K562 (cell line): Measurements from ENCODE around the gene BEST2. TPM values are rescaled to one million over a fixed set of nuclear protein-coding genes. Genes with fewer than 3 reads are reported as not detected.

Experiments used
- EP400 ChIP-seq: fragments of 450-650 bp; IDR thresholded peaks from 2 replicates; pipeline ENCODE4 v1.6.1; 2017; ENCODE audit warnings: antibody characterized with exemption, mild to moderate bottlenecking, moderate library complexity
- MAFF ChIP-seq: IDR thresholded peaks from 2 replicates; pipeline ENCODE4 v1.6.1; 2012; ENCODE audit warnings: low read length, improper control_type of control experiment
- NR2C2 ChIP-seq, 2 experiments: fragments of 200-800 bp in 1 of 2; sonication (Bioruptor generic) in 1 of 2; sonication (generic) in 1 of 2; formaldehyde crosslinking in 1 of 2; IDR thresholded peaks; 2 replicates each; pipeline versions ENCODE4 v1.6.1 to v1.8.0; 2016 to 2022; ENCODE audit warnings: mild to moderate bottlenecking in 1 of 2, missing compliant biosample characterization in 1 of 2, missing genetic modification characterization in 1 of 2, missing genetic modification reagents in 1 of 2
- RAD21 ChIP-seq, 2 experiments: fragments of 250-450 bp in 1 of 2; fragments of 450-650 bp in 1 of 2; sonication (Bioruptor Pico) in 1 of 2; formaldehyde crosslinking in 1 of 2; IDR thresholded peaks in 1 of 2; conservative IDR thresholded peaks in 1 of 2; 2 replicates each; pipeline versions ENCODE4 v1.4.0 to v1.8.0; 2020 to 2022; ENCODE audit warnings: mild to moderate bottlenecking in 2 of 2, moderate library complexity in 1 of 2
- RNF2 ChIP-seq: sonication (generic); IDR thresholded peaks from 2 replicates; pipeline ENCODE4 v1.6.1; 2016
- SAP30 ChIP-seq: fragments of 200-600 bp; sonication (generic); IDR thresholded peaks from 2 replicates; pipeline ENCODE4 v1.6.1; 2012; ENCODE audit warnings: borderline replicate concordance, low read depth, mild to moderate bottlenecking, moderate library complexity, low read length, control low read depth, inconsistent platforms; ENCODE audit not compliant: insufficient read depth, poor library complexity, severe bottlenecking
- SMAD4 ChIP-seq: fragments of 250-450 bp; sonication (Bioruptor Pico); conservative IDR thresholded peaks from 2 replicates; pipeline ENCODE4 v1.8.0; 2021; ENCODE audit warnings: inconsistent platforms, mild to moderate bottlenecking, moderate library complexity
- SREBF2 ChIP-seq: sonication (generic); formaldehyde crosslinking; IDR thresholded peaks from 2 replicates; pipeline ENCODE4 v1.4.0; 2020; ENCODE audit warnings: mild to moderate bottlenecking, missing genetic modification reagents
- TAL1 ChIP-seq: fragments of 450-650 bp; IDR thresholded peaks from 2 replicates; pipeline ENCODE4 v1.6.1; 2016; ENCODE audit warnings: mild to moderate bottlenecking
- TBP ChIP-seq: optimal IDR thresholded peaks from 2 replicates; pipeline ENCODE3; 2011; ENCODE audit warnings: low read depth, low read length, improper control_type of control experiment
- ZBTB49 ChIP-seq: sonication (generic); formaldehyde crosslinking; IDR thresholded peaks from 2 replicates; pipeline ENCODE4 v1.8.0; 2022; ENCODE audit warnings: missing genetic modification reagents, mild to moderate bottlenecking, borderline replicate concordance
- ZFP91 ChIP-seq: sonication (generic); formaldehyde crosslinking; IDR thresholded peaks from 2 replicates; pipeline ENCODE4 v1.8.0; 2022; ENCODE audit warnings: mild to moderate bottlenecking, missing genetic modification reagents
- ZNF175 ChIP-seq: fragments of 200-800 bp; sonication (Bioruptor generic); IDR thresholded peaks from 2 replicates; pipeline ENCODE4 v1.6.1; 2016; ENCODE audit warnings: low read depth, mild to moderate bottlenecking, missing genetic modification characterization, missing compliant biosample characterization
- ZNF444 ChIP-seq: fragments of 250-450 bp; sonication (Bioruptor Pico); IDR thresholded peaks from 2 replicates; pipeline ENCODE4 v1.4.0; 2020; ENCODE audit warnings: mild to moderate bottlenecking, moderate library complexity
- ZNF445 ChIP-seq: fragments of 250-450 bp; sonication (Bioruptor Pico); IDR thresholded peaks from 2 replicates; pipeline ENCODE4 v1.4.0; 2020; ENCODE audit warnings: low read depth, mild to moderate bottlenecking, moderate library complexity
- polyA plus RNA-seq, 8 experiments: library from polyadenylated mRNA; depleted of rRNA in 4 of 8; stranded (reverse) in 5 of 8; unstranded in 3 of 8; fragments of >200 nt; fragmentation: Nextera tagmentation in 2 of 8; fragmentation: Illumina TruSeq in 1 of 8; extraction: Ambion mirVana in 2 of 8; extraction: Trizol in 1 of 8; gene quantifications; 2 replicates each; pipeline versions ENCODE4 v1.2.1 to v1.2.3, GENCODE V29; 2011 to 2014; ENCODE audit warnings: inconsistent platforms in 1 of 8, missing spikeins in 1 of 8
- total RNA-seq, 7 experiments: library from RNA; depleted of rRNA in 6 of 7; stranded (reverse); fragments of >200 nt in 6 of 7; fragmentation: Illumina TruSeq in 2 of 7; extraction: Trizol in 2 of 7; gene quantifications; 2 replicates each; pipeline versions ENCODE4 v1.2.1 to v1.2.3, GENCODE V29; 2011 to 2021; ENCODE audit warnings: low replicate concordance in 1 of 7
- TF ChIP-seq, protein P1 (sequence below): fragments of 450-650 bp; formaldehyde crosslinking; IDR thresholded peaks from 2 replicates; pipeline ENCODE4 v1.4.0; 2022; ENCODE audit warnings: missing genetic modification characterization
- TF ChIP-seq, protein P2 (sequence below): fragments of 250-450 bp; sonication (Bioruptor Pico); IDR thresholded peaks from 2 replicates; pipeline ENCODE4 v1.4.0; 2020; ENCODE audit warnings: mild to moderate bottlenecking, moderate library complexity, borderline replicate concordance

BEST2 gene
- total and polyA plus RNA-seq, 9 of the 15 experiments (the other 6 are each of a cell fraction or from before 2014, with no cell fraction given) = not detected

DNA sequence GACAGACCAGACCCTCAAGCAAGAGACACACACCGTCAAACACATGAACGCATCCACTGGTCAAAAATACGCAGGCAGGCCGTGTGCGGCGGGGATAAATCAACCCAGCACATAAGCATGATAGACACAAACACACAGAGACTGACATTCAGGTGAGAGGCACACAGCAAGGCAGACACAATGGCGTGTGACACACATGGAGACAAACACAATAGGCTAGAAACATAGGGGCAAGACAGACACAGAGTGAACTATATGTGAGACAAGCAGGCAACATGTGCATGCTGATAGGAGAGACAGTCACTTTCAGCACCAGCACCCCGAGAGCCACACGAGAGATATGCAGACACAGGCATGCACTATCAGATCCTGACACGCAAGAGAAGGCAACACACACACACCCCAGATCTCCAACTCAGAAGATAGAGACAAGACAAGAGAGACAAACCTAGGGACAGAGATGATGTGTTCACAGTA is 32.8 kb downstream of the BEST2 start (continued):
- TF ChIP-seq ZBTB49 (CRISPR knock-in tag) (no peak), ZFP91 (CRISPR knock-in tag) (no peak), ZNF444 (CRISPR knock-in tag) (no peak), ZNF445 (CRISPR knock-in tag) (no peak), SMAD4 (CRISPR knock-in tag) (peak; percentile 96), TBP (peak; percentile 39), RAD21 (CRISPR knock-in tag; conservative IDR thresholded peaks at IDR 0.05 in 1 of 2, IDR thresholded peaks at IDR 0.05 in 1 of 2) (0 out of 4 replicates have a peak, but pooled peaks of 1 of the 2 experiments have one; percentile 4), RNF2 (peak; percentile 86), EP400 (peak; percentile 83), SAP30 (peak; percentile 31), TAL1 (peak; percentile 95), SREBF2 (CRISPR knock-in tag) (no peak), ZNF175 (CRISPR knock-in tag) (0 out of 2 replicates have a peak, but pooled peaks have one; percentile 71), NR2C2 (CRISPR knock-in tag; IDR thresholded peaks at IDR 0.05) (no peak), NR2C2 (tag; IDR thresholded peaks at IDR 0.05) (peak; percentile 54), MAFF (peak; percentile 14; the same call in 1 of the 2 replicates)
- TF ChIP-seq, protein P1, sequence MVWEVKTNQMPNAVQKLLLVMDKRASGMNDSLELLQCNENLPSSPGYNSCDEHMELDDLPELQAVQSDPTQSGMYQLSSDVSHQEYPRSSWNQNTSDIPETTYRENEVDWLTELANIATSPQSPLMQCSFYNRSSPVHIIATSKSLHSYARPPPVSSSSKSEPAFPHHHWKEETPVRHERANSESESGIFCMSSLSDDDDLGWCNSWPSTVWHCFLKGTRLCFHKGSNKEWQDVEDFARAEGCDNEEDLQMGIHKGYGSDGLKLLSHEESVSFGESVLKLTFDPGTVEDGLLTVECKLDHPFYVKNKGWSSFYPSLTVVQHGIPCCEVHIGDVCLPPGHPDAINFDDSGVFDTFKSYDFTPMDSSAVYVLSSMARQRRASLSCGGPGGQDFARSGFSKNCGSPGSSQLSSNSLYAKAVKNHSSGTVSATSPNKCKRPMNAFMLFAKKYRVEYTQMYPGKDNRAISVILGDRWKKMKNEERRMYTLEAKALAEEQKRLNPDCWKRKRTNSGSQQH (CRISPR knock-in tag) = no peak
- TF ChIP-seq, protein P2, sequence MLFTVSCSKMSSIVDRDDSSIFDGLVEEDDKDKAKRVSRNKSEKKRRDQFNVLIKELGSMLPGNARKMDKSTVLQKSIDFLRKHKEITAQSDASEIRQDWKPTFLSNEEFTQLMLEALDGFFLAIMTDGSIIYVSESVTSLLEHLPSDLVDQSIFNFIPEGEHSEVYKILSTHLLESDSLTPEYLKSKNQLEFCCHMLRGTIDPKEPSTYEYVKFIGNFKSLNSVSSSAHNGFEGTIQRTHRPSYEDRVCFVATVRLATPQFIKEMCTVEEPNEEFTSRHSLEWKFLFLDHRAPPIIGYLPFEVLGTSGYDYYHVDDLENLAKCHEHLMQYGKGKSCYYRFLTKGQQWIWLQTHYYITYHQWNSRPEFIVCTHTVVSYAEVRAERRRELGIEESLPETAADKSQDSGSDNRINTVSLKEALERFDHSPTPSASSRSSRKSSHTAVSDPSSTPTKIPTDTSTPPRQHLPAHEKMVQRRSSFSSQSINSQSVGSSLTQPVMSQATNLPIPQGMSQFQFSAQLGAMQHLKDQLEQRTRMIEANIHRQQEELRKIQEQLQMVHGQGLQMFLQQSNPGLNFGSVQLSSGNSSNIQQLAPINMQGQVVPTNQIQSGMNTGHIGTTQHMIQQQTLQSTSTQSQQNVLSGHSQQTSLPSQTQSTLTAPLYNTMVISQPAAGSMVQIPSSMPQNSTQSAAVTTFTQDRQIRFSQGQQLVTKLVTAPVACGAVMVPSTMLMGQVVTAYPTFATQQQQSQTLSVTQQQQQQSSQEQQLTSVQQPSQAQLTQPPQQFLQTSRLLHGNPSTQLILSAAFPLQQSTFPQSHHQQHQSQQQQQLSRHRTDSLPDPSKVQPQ (CRISPR knock-in tag) = no peak
